T-helper 2 cell (primary cell): ENCODE measurements around the gene KLC1.
A peak's percentile ranks its signal among the peaks of the same experiment; 100 is the strongest.

ENCODE experiments used
- DNase-seq, 5 experiments: peaks; one replicate each; pipeline versions ENCODE4 v3.0.0 to v3.0.0-alpha.2; 2012 to 2022

Gene KLC1

GRCh38 chr14:103736546-103737431 is 107.8 kb downstream of the KLC1 start:
- no peak for DNase-seq

GRCh38 chr14:103737432-103738045 is 108.5 kb downstream of the KLC1 start:
- no peak for DNase-seq

GRCh38 chr14:103738166-103738565 is 109.2 kb downstream of the KLC1 start:
- DNase-seq: no peak

GRCh38 chr14:103738701-103739451 is 109.9 kb downstream of the KLC1 start:
- no peak for DNase-seq

GRCh38 chr14:103739466-103739792 is 110.4 kb downstream of the KLC1 start:
- DNase-seq: no peak

- no peak for DNase-seq
Measured at GRCh38 chr14:103739793-103740501, 110.9 kb downstream of the KLC1 start.

- no peak for DNase-seq
Measured at GRCh38 chr14:103740991-103741689, 112.1 kb downstream of the KLC1 start.

- DNase-seq: no peak
Measured at GRCh38 chr14:103741876-103742275, 112.9 kb downstream of the KLC1 start.

- no peak for DNase-seq
Measured at GRCh38 chr14:103742499-103743255, 113.7 kb downstream of the KLC1 start.

- DNase-seq: no peak
Measured at GRCh38 chr14:103743691-103744090, 114.7 kb downstream of the KLC1 start.

GRCh38 chr14:103744621-103745395 is 115.8 kb downstream of the KLC1 start:
- DNase-seq: no peak

- no peak for DNase-seq
Measured at GRCh38 chr14:103745424-103745823, 116.4 kb downstream of the KLC1 start.

- DNase-seq: no peak
Measured at GRCh38 chr14:103746701-103747100, 117.7 kb downstream of the KLC1 start.

GRCh38 chr14:103748534-103748857 is 119.5 kb downstream of the KLC1 start:
- peak in 2 of 5 experiments; percentile 39 to 87 for DNase-seq

GRCh38 chr14:103749452-103749851 is 120.4 kb downstream of the KLC1 start:
- DNase-seq: no peak

GRCh38 chr14:103749860-103750259 is 120.8 kb downstream of the KLC1 start:
- DNase-seq: no peak
